HG02840 (cell line): Measurements from ENCODE around the gene OR2K2.
"Not testable (repeated sequence)": the region's sequence is repeated elsewhere in the genome, so short reads cannot be mapped to it uniquely, and the experiment has no call there.

ENCODE experiments used
- ATAC-seq: cut with Tn5 transposase; IDR thresholded peaks from one replicate; pipeline ENCODE4 v1.9.1; 2021; ENCODE audit warnings: mild to moderate bottlenecking, moderate library complexity, moderate number of reproducible peaks; ENCODE audit not compliant: unreplicated experiment, low FRiP score

Gene OR2K2, protein sequence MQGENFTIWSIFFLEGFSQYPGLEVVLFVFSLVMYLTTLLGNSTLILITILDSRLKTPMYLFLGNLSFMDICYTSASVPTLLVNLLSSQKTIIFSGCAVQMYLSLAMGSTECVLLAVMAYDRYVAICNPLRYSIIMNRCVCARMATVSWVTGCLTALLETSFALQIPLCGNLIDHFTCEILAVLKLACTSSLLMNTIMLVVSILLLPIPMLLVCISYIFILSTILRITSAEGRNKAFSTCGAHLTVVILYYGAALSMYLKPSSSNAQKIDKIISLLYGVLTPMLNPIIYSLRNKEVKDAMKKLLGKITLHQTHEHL

DNA sequence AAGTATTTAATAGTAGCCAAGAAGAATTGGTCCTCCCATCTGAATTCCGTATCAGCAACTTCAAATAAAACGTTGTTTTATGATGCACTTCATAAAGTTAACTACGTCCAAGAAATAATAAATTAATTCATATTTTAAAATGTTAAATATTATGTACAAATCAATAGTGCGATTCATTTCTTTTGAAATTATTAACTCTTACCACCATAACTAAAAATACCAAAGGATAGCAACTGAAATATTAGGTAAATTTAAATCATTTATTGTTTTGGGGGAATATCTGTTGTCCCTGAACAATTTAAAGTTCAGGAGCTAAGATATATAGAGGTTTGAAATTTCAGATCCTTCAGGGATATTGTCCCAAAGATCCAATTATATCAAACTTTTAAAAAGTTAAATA lies at the start of gene OR2K2:
Gene OR2K2 (minus strand): TSS at position 101 of the 400 bp plus-strand sequence. CDS start 1,791 bp downstream, outside the sequence.
- no peak for ATAC-seq

DNA sequence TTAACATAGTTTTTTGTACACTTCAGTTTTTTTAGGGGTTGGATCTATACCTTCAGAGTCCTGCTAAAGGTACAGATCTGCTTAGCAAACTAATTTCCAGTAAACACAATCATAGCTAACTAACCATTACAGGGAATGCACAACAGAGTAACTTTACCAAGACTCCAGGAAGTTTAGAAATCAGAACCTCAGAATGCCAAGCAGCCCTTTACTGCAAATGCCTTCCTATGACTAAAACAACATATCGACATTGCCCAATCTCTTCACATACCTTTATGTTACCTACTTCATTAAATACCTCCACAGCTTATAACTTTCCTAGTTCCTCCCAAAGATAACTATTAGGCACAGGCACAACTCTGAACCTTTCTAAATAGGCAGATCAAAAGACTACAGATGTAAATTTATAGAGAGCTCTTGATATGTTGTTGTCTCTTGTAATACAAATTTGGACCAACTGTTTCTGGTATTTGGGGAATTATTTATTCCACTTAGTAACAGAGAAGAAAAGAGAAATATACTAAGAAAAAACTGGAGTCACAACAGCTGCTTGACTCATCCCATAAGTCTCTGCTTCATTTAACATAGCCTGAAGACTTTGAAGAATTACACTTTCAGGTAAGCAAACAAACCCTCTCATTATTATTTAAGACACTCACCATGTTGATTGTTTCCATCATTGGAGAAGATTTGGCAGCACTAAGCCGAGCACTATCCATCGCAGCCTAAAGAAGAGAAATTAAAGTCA lies 46.0 kb upstream of the OR2K2 start:
- no peak for ATAC-seq

DNA sequence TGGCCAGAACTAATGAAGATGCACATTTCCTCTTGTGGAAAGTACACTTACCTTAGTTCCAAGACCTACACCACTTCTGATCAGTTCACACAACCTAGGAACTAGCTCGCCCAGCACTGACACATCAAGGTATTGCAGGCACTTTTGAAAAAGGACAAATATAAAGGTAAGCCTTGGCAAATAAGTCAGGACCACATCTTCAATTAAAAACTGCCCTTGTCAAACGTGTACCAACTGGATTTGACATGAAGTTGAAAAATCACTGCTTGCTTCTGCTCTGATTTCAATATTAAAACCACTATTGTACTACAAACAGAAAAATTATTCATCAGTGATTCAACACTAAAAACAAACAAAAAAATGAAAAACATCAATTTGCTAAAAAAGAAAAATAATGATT lies 45.0 kb upstream of the OR2K2 start:
- no peak for ATAC-seq

DNA sequence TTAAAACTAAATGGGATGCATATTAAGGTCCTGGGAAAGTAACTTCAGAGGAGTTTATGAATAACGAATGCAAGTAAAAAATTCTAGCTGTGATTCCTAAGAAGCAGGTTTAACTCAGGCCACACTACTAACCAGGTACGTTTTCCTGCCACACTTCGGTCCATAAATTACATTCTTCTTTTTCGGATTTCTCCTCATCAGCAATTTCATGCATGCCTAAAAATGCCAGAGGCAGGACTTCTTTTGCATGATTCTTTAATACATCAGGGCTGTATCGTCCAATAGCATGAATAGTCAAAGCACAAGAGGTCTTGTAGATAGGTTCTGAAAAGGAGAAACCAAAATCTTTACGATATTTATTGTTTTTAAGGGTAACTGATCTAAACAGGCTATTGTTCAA lies 42.3 kb upstream of the OR2K2 start:
- ATAC-seq = no peak

DNA sequence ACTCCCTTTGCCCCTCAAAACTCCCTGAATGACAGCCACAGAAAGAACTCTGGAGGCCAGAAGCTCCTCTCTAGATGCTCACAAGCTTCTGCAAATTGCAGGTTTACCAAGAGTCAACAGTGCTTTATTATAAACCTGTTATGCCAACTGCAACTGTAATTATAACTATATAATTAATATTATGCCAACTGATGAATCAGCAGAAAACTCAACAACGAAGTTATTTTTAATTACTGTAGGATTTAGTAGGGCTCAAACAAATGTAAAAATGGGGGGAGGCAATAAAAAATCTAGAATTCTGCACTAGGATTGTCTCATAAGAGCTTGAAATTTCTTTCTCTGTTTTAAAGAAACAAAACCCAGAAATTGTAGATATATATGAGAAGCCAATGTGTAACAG lies 37.0 kb upstream of the OR2K2 start:
- no peak for ATAC-seq

DNA sequence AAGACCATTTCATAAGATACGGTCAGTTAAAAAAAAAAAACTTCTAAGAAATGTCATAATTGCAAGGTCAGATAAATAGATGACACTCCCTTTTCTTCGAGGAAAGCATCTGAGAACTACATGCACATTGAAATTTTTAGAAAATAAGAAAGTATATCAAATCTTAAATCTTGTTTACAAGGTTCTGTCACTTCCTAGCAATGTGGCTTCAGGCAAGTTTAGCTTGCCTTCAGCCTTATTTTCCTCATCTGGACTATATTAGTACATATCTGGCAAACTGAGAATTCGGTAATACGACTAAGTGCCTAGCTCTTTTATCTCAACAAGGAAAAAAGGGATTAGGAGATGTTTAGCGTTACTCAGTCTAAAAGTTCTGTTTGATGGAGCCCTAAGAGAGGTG lies 32.5 kb upstream of the OR2K2 start:
- ATAC-seq = no peak

DNA sequence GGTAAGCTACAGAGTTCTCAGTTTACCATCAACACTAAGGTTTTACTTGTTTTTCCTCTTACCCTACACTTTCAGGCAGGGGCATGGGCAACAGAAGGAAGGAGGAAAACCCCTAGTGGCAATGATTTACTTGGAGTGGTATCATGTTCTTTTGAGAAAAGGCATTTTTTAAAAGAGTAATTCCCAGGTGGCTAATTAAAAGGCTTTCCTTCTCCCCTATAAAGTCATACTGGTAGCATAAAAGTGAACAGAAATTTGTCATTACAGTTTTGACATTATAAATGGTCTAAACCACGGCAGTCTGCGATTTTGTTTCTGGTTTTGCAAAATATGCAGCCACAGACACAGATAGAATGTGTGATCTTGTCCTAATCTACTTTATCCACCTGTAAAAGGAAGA lies 30.9 kb upstream of the OR2K2 start:
- no peak for ATAC-seq

DNA sequence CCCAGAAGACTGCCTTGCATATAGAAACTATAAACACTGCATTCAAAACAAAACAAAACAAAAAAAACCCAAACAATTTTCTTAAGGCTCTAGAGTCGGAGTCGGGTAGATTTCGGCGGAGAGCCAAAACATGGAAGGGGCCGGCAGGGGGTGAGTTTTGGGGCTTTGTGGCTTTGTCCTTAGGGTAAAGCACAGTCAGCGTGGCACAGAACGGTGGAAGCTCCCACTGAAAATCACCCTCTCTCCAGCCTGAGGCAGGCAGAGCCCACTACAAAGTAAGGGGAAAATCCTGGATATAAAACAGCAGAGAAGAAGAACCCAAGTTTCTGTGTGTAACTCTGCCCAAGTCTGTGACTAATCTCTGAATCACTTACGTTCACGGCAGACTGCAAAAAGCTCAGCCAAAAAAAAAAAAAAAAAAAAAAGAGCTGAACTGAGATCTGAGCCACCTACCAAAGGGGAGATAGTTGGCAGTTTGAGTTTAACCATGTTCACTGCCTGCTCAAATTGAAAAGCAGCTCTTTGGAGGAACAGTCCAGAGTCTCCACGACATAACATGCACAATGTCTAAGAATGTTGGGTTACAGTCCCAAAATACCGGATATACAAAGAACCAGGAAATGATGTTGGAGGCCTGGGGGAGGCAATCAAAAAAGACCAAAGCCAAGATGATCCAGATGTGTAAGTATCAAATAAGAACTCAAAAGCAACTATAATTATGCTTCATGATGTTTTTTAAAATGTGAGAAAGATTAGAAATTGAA lies 26.6 kb upstream of the OR2K2 start:
- ATAC-seq = no peak

DNA sequence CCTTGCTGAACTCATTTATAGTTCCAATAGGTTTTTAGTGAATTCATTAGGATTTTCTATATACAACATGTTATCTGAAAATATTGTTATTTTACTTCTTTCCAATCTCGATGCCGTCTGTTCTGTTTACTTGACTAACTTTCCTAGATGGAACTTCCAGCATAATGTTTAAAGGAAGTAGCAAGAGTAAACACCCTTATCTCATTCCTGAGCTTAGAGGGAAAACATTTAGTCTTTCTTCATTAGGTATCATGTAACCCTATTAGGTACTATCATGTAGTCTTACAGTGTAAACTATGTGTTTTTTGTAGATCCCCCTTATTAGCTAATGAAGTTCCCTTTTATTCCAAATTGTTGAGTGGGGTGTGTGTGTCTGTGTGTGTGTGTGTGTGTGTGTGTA lies 22.5 kb upstream of the OR2K2 start:
- ATAC-seq = no peak

DNA sequence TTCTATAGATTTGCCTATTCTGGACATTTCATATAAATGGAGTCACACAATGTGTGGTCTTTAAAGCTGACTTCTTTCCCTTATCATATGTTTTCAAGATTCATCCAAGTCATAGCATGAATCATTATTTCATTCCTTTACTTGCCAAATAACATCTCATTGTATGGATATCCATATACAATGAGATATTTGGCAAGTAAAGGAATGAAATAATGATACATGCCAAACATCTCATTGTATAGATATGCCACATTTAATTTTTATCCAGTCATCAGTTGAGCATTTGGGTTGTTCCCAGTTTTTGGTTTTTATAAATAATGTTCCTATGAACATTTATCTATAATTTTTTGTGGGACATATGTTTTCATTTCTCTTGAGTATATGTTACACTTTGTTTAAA lies 20.5 kb upstream of the OR2K2 start:
- no peak for ATAC-seq

DNA sequence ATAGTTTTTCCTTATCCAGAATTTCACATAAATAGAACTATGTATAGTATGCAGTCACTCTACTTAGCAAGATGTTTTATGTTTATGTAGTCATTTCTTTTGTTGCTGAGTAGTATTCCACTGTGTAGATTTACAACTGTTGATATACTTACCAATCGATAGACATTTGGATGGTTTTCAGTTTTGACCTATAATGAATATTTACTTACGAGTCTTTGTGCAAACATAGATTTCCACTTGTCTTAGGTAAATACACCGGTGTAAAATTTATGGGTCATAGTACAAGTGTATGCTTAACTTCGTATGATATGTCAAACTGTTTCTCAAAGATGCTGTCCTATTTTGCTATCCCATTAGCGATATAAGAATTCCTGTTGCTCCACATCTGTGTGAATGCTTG lies 19.7 kb upstream of the OR2K2 start:
- no peak for ATAC-seq

DNA sequence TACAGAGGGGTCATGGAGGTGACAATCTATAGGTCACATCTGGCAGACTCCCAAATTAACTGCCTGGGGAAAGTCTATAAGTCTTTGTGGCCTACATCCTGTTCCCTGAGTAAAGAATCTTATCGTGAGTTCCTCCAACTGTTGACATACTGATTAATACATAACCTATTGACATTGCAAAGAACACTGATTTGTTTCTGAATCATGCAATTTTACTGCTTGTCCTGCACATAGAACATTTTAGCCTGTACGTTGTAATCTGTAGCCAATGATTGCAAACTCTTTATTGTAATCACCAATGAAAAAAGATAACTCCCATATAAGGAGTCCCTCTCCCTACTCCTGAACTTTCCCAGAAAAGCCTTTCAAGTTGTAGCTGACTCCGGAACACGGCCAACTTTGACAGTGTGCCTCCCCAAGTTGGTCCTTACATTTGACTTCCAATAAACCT lies 18.8 kb upstream of the OR2K2 start:
- ATAC-seq = no peak

DNA sequence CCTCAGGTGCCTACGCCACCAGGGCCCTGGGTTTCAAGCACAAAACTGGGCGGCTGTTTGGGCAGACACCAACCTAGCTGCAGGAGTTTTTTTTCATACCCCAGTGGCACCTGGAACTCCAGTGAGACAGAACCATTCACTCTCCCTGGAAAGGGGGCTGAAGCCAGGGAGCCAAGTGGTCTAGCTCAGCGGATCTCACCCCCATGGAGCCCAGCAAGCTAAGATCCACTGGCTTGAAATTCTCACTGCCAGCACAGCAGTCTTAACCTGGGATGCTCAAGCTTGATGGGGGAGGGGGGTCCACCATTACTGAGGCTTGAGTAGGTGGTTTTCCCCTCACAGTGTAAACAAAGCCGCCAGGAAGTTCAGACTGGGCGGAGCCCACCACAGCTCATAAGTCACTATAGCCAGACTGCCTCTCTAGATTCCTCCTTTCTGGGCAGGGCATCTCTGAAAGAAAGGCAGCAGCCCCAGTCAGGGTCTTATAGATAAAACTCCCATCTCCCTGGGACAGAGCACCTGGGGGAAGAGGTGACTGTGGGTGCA lies 4.4 kb upstream of the OR2K2 start:
- ATAC-seq = not testable (repeated sequence)

DNA sequence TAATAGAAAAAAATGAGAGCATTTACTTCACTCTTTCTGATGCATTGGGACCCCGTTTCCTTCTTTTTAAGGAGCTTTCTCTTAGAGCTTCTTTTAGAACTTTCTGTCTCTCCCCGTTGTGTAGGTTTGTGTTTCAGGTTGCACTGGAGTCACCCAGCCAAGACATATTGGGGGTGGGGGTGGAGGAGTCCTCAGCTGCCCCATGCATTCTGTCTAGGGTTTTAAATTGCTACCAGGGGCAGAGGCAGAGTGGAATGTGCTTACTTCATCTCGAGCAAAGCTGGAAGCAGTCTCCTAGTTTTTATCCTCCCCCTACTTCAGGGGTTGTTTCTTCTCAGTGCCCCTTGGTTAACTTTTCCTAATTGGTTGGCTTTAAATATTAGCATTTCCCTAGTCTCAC lies 9.4 kb downstream of the OR2K2 start:
- no peak for ATAC-seq

DNA sequence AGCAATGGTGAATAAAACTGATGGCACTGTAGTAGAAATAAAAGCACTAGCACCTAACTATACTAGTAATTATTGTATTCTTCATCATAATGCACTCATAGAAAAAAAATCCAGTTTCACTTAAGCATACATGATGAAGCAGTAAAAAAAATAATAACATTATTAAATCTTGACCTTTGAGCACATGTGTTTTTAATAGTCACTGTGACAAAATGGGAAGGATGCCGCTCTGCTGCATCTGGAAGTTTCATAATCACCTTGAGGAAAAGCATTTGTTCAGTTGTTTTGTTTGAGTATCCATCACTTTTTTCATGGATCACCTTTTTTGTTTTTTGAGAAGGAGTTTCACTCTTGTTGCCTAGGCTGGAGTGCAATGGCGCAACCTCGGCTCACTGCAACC lies 13.2 kb downstream of the OR2K2 start:
- ATAC-seq = no peak

DNA sequence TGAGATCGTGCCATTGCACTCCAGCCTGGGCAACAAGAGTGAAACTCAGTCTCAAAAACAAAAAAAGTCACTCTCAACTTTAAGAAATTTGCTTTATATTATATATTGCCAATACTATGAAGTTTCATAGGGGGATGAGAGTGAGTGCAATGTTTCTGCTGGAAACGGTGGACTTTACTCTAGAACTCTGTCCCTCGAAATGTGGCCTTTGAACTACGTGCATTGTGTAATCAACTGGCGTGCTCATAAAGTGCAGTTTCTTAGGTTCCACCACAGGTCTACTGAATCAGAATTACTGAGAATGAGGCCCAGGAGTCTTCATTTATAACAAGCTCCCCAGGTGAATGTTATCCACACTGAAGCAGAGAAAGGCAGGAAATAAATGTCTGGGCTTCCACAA lies 24.1 kb downstream of the OR2K2 start:
- no peak for ATAC-seq

DNA sequence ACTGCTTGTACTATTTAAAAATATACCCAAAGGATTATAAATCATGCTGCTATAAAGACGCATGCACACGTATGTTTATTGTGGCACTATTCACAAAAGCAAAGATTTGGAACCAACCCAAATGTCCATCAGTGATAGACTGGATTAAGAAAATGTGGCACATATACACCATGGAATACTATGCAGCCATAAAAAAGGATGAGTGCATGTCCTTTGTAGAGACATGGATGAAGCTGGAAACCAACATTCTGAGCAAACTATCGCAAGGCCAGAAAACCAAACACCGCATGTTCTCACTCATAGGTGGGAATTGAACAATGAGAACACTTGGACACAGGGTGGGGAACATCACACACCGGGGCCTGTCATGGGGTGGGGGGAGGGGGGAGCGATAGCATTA lies 26.0 kb downstream of the OR2K2 start:
- not testable (repeated sequence) for ATAC-seq

DNA sequence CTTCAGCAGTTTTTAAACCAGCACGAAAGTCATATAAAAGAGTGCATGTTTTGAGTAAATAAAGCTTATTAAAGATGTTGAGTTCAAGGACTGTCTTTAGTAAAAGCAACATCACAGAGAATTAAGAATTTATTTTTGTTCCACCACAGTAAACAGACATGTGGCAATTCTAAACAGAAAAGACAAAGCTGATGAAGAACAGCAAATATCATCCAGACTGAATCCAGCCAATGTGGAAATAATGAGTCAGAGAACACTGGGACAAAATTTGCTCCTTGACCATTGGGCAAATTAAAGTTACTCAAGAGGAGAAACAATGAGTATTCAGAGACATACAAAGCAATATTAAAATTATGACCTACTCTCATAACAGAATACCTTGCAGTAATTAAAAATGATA lies 28.8 kb downstream of the OR2K2 start:
- ATAC-seq = no peak

DNA sequence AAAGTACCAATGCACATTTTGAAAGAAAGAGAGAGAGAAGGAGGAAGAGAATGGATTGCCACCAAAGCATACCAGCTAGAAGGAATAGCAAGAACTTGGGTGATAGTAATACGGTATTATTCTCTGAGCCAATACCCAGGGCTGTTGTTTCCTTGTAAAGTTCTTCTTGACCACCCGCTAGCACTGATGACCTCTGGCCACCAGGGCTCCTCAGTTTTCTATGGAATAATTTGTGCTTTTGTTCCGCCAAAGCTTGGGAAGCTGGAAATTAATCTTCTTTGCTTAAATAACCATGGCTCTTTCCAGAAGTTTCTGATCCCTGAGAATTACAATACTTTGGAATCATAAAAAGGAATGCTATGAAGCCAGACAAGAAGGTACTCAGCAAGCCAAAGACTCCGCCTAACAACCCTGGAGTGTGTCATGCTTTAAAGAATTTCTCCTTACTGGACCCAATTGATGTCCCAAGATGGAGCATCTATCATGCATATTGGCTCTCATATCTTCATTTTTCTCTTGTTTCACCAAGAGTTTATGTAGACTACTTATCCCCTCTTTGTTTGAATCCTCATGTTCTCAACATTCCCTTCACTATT lies 29.8 kb downstream of the OR2K2 start:
- ATAC-seq = no peak

DNA sequence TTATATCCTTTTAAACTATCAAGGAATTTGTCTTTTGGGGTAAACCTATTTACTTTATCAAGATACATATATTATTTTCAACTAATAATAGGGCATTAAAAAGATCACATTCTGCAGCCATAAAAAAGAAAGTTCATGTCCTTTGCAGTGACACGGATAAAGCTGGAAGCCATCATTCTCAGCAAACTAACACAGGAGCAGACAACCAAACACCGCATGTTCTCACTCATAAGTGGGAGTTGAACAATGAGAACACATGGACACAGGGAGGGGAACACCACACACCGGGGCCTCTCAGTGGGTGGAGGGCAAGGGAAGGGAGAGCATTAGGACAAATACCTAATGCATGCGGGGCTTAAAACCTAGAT lies 30.4 kb downstream of the OR2K2 start:
- not testable (repeated sequence) for ATAC-seq
